GM18520 (cell line): Measurements from ENCODE around the gene SHCBP1L.

Experiments
- ATAC-seq: cut with Tn5 transposase; IDR thresholded peaks from one replicate; pipeline ENCODE4 v1.9.1; 2021; ENCODE audit not compliant: unreplicated experiment

Gene SHCBP1L

GRCh38 chr1:182952677-182953444 is at the start of gene SHCBP1L:
SHCBP1L (minus strand) TSS chr1:182953166; CDS start chr1:182953133, 33 bp downstream.
- ATAC-seq, result no peak

GRCh38 chr1:183002267-183002666 is 49.3 kb upstream of the SHCBP1L start:
- ATAC-seq, result no peak

GRCh38 chr1:183000167-183000962 is 47.4 kb upstream of the SHCBP1L start:
- ATAC-seq, result no peak

- ATAC-seq, result no peak
Measured at GRCh38 chr1:182998482-182998881, 45.5 kb upstream of the SHCBP1L start.

- no peak for ATAC-seq
Measured at GRCh38 chr1:182996816-182997215, 43.9 kb upstream of the SHCBP1L start.

GRCh38 chr1:182995894-182996293 is 42.9 kb upstream of the SHCBP1L start:
- no peak for ATAC-seq

GRCh38 chr1:182993746-182994145 is 40.8 kb upstream of the SHCBP1L start:
- ATAC-seq, result no peak

GRCh38 chr1:182990413-182991144 is 37.6 kb upstream of the SHCBP1L start:
- no peak for ATAC-seq

- ATAC-seq, result no peak
Measured at GRCh38 chr1:182985876-182986275, 32.9 kb upstream of the SHCBP1L start.

- no peak for ATAC-seq
Measured at GRCh38 chr1:182984621-182985020, 31.7 kb upstream of the SHCBP1L start.

GRCh38 chr1:182984138-182984537 is 31.2 kb upstream of the SHCBP1L start:
- ATAC-seq, result no peak

GRCh38 chr1:182978151-182978853 is 25.3 kb upstream of the SHCBP1L start:
- no peak for ATAC-seq

- ATAC-seq, result no peak
Measured at GRCh38 chr1:182977480-182977879, 24.5 kb upstream of the SHCBP1L start.

GRCh38 chr1:182974506-182975191 is 21.7 kb upstream of the SHCBP1L start:
- ATAC-seq, result no peak

GRCh38 chr1:182972829-182973228 is 19.9 kb upstream of the SHCBP1L start:
- no peak for ATAC-seq

- no peak for ATAC-seq
Measured at GRCh38 chr1:182972231-182972630, 19.3 kb upstream of the SHCBP1L start.

GRCh38 chr1:182971219-182971618 is 18.3 kb upstream of the SHCBP1L start:
- no peak for ATAC-seq

- ATAC-seq, result no peak
Measured at GRCh38 chr1:182968836-182969734, 16.1 kb upstream of the SHCBP1L start.

- no peak for ATAC-seq
Measured at GRCh38 chr1:182968151-182968741, 15.3 kb upstream of the SHCBP1L start.
